Right lobe of liver (tissue), 6 donors: ENCODE measurements around the gene WDFY4. TPM values are rescaled to one million over a fixed set of nuclear protein-coding genes. Genes with fewer than 3 reads are reported as not detected.
A peak's percentile ranks its signal among the peaks of the same experiment; 100 is the strongest.

Source experiments
- ATAC-seq, 4 donors: fragments of 200-7000 bp; cut with Tn5 transposase; one replicate each; pipeline ENCODE4 v1.9.1; 2020; ENCODE audit warnings: mild to moderate bottlenecking in 4 of 4, moderate library complexity in 4 of 4
- DNase-seq, 3 donors: peaks; one replicate each; pipeline ENCODE4 v3.0.0-alpha.2; 2020
- H3K27ac ChIP-seq, 3 donors: fragments of 200-600 bp; one replicate each; pipeline ENCODE4 v1.8.0; 2022
- H3K27me3 ChIP-seq, 2 donors: fragments of 200-600 bp; one replicate each; pipeline ENCODE4 v1.8.0; 2022
- H3K36me3 ChIP-seq, 4 donors: fragments of 200-600 bp; sonication (generic) in 1 of 4; one replicate each; pipeline versions ENCODE4 v1.5.1 to v1.8.0; 2017 to 2022; ENCODE audit warnings: control low read depth in 1 of 4
- H3K4me1 ChIP-seq, 4 donors: fragments of 200-600 bp; sonication (generic) in 1 of 4; one replicate each; pipeline versions ENCODE4 v1.5.1 to v1.8.0; 2017 to 2022; ENCODE audit warnings: control low read depth in 1 of 4
- H3K4me3 ChIP-seq, 3 donors: fragments of 200-600 bp; one replicate each; pipeline ENCODE4 v1.8.0; 2022
- H3K9me3 ChIP-seq, 4 donors: fragments of 200-600 bp; sonication (generic) in 1 of 4; one replicate each; pipeline versions ENCODE4 v1.5.1 to v1.8.0; 2017 to 2022; ENCODE audit warnings: control low read depth in 1 of 4
- CTCF ChIP-seq, 4 donors: fragments of 200-600 bp in 3 of 4; fragments of 450-650 bp in 1 of 4; IDR thresholded peaks; one replicate each; pipeline versions ENCODE4 v1.5.1 to v1.8.0; 2016 to 2022; ENCODE audit warnings: antibody characterized with exemption in 4 of 4, mild to moderate bottlenecking in 2 of 4
- POLR2A ChIP-seq: fragments of 450-650 bp; IDR thresholded peaks from one replicate; pipeline ENCODE4 v1.6.1; 2017; ENCODE audit warnings: antibody characterized with exemption, mild to moderate bottlenecking
- WGBS: methylation state at CpG from one replicate; pipeline ENCODE4 v1.1.6; 2018; ENCODE audit warnings: low coverage, low lambda C conversion rate; ENCODE audit not compliant: insufficient coverage; ENCODE audit errors: missing lambda C conversion rate; 5-methylcytosine and 5-hydroxymethylcytosine counted together
- intact Hi-C, 2 donors: fragments of 100-400 bp; cut with DNase I; formaldehyde crosslinking; loops; one replicate each; pipeline versions ENCODE4 v1.11.2 to v1.14.1; 2022
- total RNA-seq, 6 experiments: library from RNA; depleted of rRNA in 2 of 6; stranded (reverse); fragments of >200 nt in 2 of 6; fragmentation: NEBNext Ultra II Directional in 3 of 6; extraction: Animal tissue kit (Norgen Biotek cat#: 25700) in 3 of 6; gene quantifications; one replicate each; pipeline versions ENCODE4 v1.1.0 to v1.2.4, GENCODE V29; 2016 to 2023
- donor health status: DM: no; HTN: yes; CAD: no.
- donor health status: DM: no; HTN: no; CAD: no.
- donor health status: DM: no; HTN: no; CAD: no.
- donor health status: DM: no; HTN: yes; CAD: no.
- donor health status: DM: no; HTN: yes; CAD: no.

The WDFY4 gene
- total RNA-seq, 6 experiments from 2014 or later: 1.4 to 4.1 (median 1.9) TPM

- Histone ChIP-seq H3K4me1 (no peaks in the 10 kb centered on the region), H3K4me3 (no peak overlapping the region), H3K27me3 (no peaks in the 10 kb centered on the region), H3K9me3 (no peaks in the 10 kb centered on the region), H3K36me3 (no peaks in the 10 kb centered on the region), H3K27ac (no peak overlapping the region)
- intact Hi-C loops: no loop called here
- ATAC-seq: no peak
- no peak for TF ChIP-seq CTCF (IDR thresholded peaks at IDR 0.05)
- TF ChIP-seq POLR2A: no peak
- DNase-seq: no peak
- 65% methylated on average over 2 of the region's 2 CpGs for WGBS
Observed at GRCh38 chr10:48796713-48797245, 112.1 kb downstream of the WDFY4 start.

DNA sequence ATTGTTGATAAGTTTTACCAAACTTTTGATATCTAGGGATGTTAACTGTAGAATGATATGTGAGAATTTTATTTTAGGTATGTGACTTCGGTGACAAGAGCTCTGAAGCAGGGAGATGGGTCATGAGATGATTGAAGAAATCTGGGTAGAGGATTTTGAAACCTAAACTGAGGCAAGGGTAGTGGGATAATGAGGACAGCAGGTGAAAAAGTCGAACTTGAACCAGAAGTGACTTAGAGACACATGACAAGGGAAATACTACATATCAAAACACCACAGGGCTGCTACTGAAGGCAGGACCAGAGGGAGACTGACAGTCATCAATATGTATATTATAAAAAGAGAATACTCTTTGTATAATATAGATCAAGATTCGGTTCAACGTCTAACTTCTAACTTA lies 113.2 kb downstream of the WDFY4 start:
- no peak overlapping the region for H3K27ac ChIP-seq
- no peaks in the 10 kb centered on the region for H3K36me3 ChIP-seq

DNA sequence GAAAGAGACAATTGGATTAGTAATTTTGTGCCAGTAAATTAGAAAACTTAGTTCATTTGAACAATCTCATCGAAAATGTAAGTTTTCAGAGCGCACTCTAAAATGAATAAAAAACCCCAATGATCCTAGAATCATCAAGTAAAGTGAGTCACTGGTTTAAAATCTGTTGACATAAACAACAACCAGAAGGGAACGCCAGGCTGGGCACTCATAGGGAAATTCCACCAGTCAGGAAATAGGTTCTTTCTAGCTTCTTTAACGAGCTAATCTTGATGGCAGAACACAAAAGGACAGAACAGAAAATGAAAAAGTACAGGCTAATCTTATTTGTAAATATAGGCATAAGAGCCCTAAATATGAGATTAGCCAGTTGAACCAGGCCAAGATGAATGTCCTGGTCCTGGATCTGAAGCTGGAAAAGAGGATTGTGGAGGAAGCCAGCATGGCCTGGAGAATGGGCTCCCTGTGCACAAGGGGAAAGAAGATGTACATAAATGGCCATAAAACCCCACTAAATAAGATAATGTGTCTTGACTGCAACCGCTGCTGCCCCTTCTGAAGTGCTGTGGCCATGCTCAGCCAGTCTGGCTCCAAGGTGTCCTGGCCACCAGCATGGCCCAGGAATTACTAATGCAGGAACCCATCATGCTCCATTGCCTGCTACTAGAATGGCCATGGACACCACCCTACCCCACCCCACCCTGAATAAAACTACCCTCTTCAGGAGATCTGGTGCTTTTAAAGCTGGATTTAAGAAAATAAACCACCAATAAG lies 114.0 kb downstream of the WDFY4 start:
- Histone ChIP-seq H3K36me3 (no peaks in the 10 kb centered on the region), H3K9me3 (no peaks in the 10 kb centered on the region), H3K4me3 (no peak overlapping the region), H3K4me1 (no peaks in the 10 kb centered on the region), H3K27ac (no peak overlapping the region), H3K27me3 (no peaks in the 10 kb centered on the region)
- ATAC-seq (no peak), DNase-seq (no peak)
- 44% methylated on average over 4 of the region's 5 CpGs for WGBS
- intact Hi-C loops: no loop called here
- TF ChIP-seq CTCF (IDR thresholded peaks at IDR 0.05): no peak
- TF ChIP-seq POLR2A: no peak

More for the DNA sequence above, 113.2 kb downstream of the WDFY4 start:
- intact Hi-C loops: no loop called here
- 44% methylated on average over 4 of the region's 4 CpGs for WGBS
- Histone ChIP-seq H3K4me1 (no peaks in the 10 kb centered on the region), H3K4me3 (no peak overlapping the region), H3K9me3 (no peaks in the 10 kb centered on the region), H3K27me3 (no peaks in the 10 kb centered on the region)
- TF ChIP-seq POLR2A: no peak
- TF ChIP-seq CTCF (IDR thresholded peaks at IDR 0.05): no peak
- DNase-seq: no peak
- ATAC-seq: no peak

GRCh38 chr10:48799341-48800006 lies 114.8 kb downstream of the WDFY4 start:
- Histone ChIP-seq H3K9me3 (no peaks in the 10 kb centered on the region), H3K36me3 (no peaks in the 10 kb centered on the region), H3K27me3 (no peaks in the 10 kb centered on the region), H3K4me3 (no peak overlapping the region), H3K4me1 (no peaks in the 10 kb centered on the region), H3K27ac (peak overlapping the region in 2 of 3 donors; percentile 28 to 49)
- TF ChIP-seq CTCF (IDR thresholded peaks at IDR 0.05) (no peak), POLR2A (no peak)
- DNase-seq (no peak), ATAC-seq (peak in 2 of 4 donors; percentile 36 to 54)
- intact Hi-C loops: no loop called here
- 71% methylated on average over 10 of the region's 17 CpGs for WGBS
